GM10248 (cell line): ENCODE results near the gene GABPB1.

Source experiments
- CTCF ChIA-PET: fragments of 300-600 bp; sonication (Branson Sonifier 250); formaldehyde crosslinking; extraction: SDS; loops from one replicate; lab custom pipeline; 2021; ENCODE audit warnings: antibody characterized with exemption; lab: Yijun Ruan, JAX
- POLR2A ChIA-PET: fragments of 350-650 bp; sonication (Branson Sonifier 250); formaldehyde crosslinking; extraction: SDS; loops from one replicate; lab custom pipeline; 2020; ENCODE audit warnings: antibody characterized with exemption; lab: Yijun Ruan, JAX
- DNase-seq: peaks from one replicate; pipeline ENCODE4 v3.0.0; 2012; ENCODE audit errors: extremely low spot score
- TF ChIP-seq, protein P1 (sequence below): IDR thresholded peaks from 2 replicates; pipeline ENCODE4 v1.5.1; 2012; ENCODE audit warnings: mild to moderate bottlenecking, low read depth; ENCODE audit errors: extremely low read depth, missing control alignments, control extremely low read depth

GABPB1 gene

DNA sequence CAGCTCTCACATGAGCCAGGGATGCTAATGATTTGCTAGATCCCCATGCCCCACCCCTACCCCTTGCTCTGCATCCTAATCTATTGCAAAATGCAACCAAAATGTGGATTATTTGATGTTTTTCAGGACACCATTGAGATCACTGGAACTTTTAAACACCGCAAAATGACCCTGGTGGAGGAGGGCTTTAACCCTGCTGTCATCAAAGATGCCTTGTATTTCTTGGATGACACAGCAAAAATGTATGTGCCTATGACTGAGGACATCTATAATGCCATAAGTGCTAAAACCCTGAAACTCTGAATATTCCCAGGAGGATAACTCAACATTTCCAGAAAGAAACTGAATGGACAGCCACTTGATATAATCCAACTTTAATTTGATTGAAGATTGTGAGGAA lies 119.2 kb downstream of the GABPB1 start:
- no peak for DNase-seq
- TF ChIP-seq, protein P1, sequence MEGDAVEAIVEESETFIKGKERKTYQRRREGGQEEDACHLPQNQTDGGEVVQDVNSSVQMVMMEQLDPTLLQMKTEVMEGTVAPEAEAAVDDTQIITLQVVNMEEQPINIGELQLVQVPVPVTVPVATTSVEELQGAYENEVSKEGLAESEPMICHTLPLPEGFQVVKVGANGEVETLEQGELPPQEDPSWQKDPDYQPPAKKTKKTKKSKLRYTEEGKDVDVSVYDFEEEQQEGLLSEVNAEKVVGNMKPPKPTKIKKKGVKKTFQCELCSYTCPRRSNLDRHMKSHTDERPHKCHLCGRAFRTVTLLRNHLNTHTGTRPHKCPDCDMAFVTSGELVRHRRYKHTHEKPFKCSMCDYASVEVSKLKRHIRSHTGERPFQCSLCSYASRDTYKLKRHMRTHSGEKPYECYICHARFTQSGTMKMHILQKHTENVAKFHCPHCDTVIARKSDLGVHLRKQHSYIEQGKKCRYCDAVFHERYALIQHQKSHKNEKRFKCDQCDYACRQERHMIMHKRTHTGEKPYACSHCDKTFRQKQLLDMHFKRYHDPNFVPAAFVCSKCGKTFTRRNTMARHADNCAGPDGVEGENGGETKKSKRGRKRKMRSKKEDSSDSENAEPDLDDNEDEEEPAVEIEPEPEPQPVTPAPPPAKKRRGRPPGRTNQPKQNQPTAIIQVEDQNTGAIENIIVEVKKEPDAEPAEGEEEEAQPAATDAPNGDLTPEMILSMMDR: no peak
- ChIA-PET CTCF (no interaction called here), POLR2A (no interaction called here)

- no peak for DNase-seq
- CTCF ChIA-PET: interaction anchor here (2.0 kb wide), 1 partner anchor 15 kb away, joined by 5 read pairs; no protein-coding TSS in a partner anchor
- TF ChIP-seq, protein P1: no peak
- POLR2A ChIA-PET: no interaction called here
Observed at GRCh38 chr15:50234764-50235163, 120.2 kb downstream of the GABPB1 start.

GRCh38 chr15:50233192-50233736 lies 121.7 kb downstream of the GABPB1 start:
- DNase-seq: no peak
- TF ChIP-seq, protein P1: no peak
- CTCF ChIA-PET: interaction anchor here (0.7 to 2.0 kb wide), 4 partner anchors 9 to 83 kb away, joined by 3 to 5 read pairs (median 4); no protein-coding TSS in a partner anchor
- POLR2A ChIA-PET: no interaction called here

- DNase-seq: no peak
- CTCF ChIA-PET: interaction anchor here (0.7 to 1.6 kb wide), 3 partner anchors 9 to 83 kb away, joined by 3 to 4 read pairs (median 3); no protein-coding TSS in a partner anchor
- POLR2A ChIA-PET: no interaction called here
- TF ChIP-seq, protein P1: no peak
Observed at GRCh38 chr15:50232791-50233190, 122.2 kb downstream of the GABPB1 start.

DNA sequence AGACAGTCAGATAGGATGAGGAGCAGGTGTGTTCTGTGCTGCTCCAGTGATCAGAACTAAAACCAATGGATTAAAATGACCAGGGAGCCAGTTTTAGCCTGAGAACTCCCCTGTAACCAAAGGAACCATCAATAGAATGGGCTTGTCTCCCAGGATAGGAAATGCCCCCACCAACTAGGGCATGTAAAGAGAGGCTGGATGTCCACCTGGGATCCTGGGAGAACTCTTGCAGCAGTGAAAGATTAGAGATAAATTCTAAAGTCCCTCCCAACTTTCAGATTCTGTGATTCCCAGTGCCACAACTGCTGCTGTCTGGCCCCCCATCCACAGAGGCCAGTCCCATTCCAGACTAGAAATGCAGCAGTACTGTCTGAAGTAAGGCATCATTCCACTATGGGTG lies 123.2 kb downstream of the GABPB1 start:
- TF ChIP-seq, protein P1: no peak
- ChIA-PET POLR2A (no interaction called here), CTCF (interaction anchor here (1.6 kb wide), 1 partner anchor 10 kb away, joined by 3 read pairs; no protein-coding TSS in a partner anchor)
- no peak for DNase-seq

GRCh38 chr15:50229336-50229735 lies 125.7 kb downstream of the GABPB1 start:
- ChIA-PET POLR2A (no interaction called here), CTCF (interaction anchor here (1.0 kb wide), 1 partner anchor 47 kb away, joined by 3 read pairs; no protein-coding TSS in a partner anchor)
- DNase-seq: no peak
- TF ChIP-seq, protein P1: no peak
